ENCODE data around the gene PDE6C. TPM values are rescaled to one million over a fixed set of nuclear protein-coding genes. Genes with fewer than 3 reads are reported as not detected.

Gene PDE6C
- total and polyA plus RNA-seq, 12 donors = not detected

GRCh38 chr10:93608421-93608820 lies 3.9 kb upstream of the PDE6C start:
- 83 to 89% (median 84%) methylated on average over 3 of the region's 3 CpGs for WGBS, 4 donors
- H3K4me1 ChIP-seq (replicated peaks in 1 of 2) = no peaks in the 10 kb centered on the region
- H3K27ac ChIP-seq = no peak overlapping the region
- intact Hi-C loops (cut with DNase I) = no loop called here
- no peaks in the 10 kb centered on the region for H3K9me3 ChIP-seq (replicated peaks in 1 of 3)
- H3K27me3 ChIP-seq = peaks cover 13% of the 10 kb centered on the region
- no peak overlapping the region for H3K4me3 ChIP-seq
- TF ChIP-seq CTCF (IDR thresholded peaks at IDR 0.05) (no peak), POLR2A (IDR thresholded peaks at IDR 0.05) (no peak)
- DNase-seq = no peak
- H3K36me3 ChIP-seq (replicated peaks in 1 of 2) = no peaks in the 10 kb centered on the region

GRCh38 chr10:93613126-93613525 lies 789 bp downstream of the PDE6C start:
- intact Hi-C loops (cut with DNase I) = no loop called here
- H3K4me1 ChIP-seq (replicated peaks in 1 of 2) = no peaks in the 10 kb centered on the region
- WGBS, 4 donors = 70 to 85% (median 79%) methylated on average over 3 of the region's 3 CpGs
- no peak overlapping the region for H3K27ac ChIP-seq
- H3K9me3 ChIP-seq (replicated peaks in 1 of 3) = no peaks in the 10 kb centered on the region
- H3K4me3 ChIP-seq = no peak overlapping the region
- H3K36me3 ChIP-seq (replicated peaks in 1 of 2) = no peaks in the 10 kb centered on the region
- TF ChIP-seq POLR2A (IDR thresholded peaks at IDR 0.05) (no peak), CTCF (IDR thresholded peaks at IDR 0.05) (no peak)
- H3K27me3 ChIP-seq = no peaks in the 10 kb centered on the region
- no peak for DNase-seq

- no peaks in the 10 kb centered on the region for H3K4me1 ChIP-seq (replicated peaks in 1 of 2)
- H3K36me3 ChIP-seq (replicated peaks in 1 of 2) = no peaks in the 10 kb centered on the region
- no peaks in the 10 kb centered on the region for H3K9me3 ChIP-seq (replicated peaks in 1 of 3)
- no peak overlapping the region for H3K27ac ChIP-seq
- TF ChIP-seq CTCF (IDR thresholded peaks at IDR 0.05) (no peak), POLR2A (IDR thresholded peaks at IDR 0.05) (no peak)
- 72 to 83% (median 80%) methylated on average over 7 of the region's 7 CpGs for WGBS, 4 donors
- intact Hi-C loops (cut with DNase I) = no loop called here
- DNase-seq = no peak
- no peaks in the 10 kb centered on the region for H3K27me3 ChIP-seq
- no peak overlapping the region for H3K4me3 ChIP-seq
Measured at GRCh38 chr10:93614101-93614825, 1.9 kb downstream of the PDE6C start.

GRCh38 chr10:93615576-93616235 lies 3.4 kb downstream of the PDE6C start:
- Histone ChIP-seq H3K4me3 (no peak overlapping the region), H3K27ac (peak overlapping the region in 2 of 5 donors; percentile 12 to 58), H3K27me3 (no peaks in the 10 kb centered on the region), H3K4me1 (replicated peaks in 1 of 2) (no peaks in the 10 kb centered on the region), H3K9me3 (replicated peaks in 1 of 3) (no peaks in the 10 kb centered on the region), H3K36me3 (replicated peaks in 1 of 2) (no peaks in the 10 kb centered on the region)
- no peak for TF ChIP-seq POLR2A (IDR thresholded peaks at IDR 0.05)
- TF ChIP-seq CTCF (IDR thresholded peaks at IDR 0.05) = no peak
- intact Hi-C loops (cut with DNase I) = no loop called here
- 62 to 72% (median 68%) methylated on average over 9 of the region's 9 CpGs for WGBS, 4 donors
- no peak for DNase-seq

All from adrenal gland (tissue), 12 donors.